Mucosa of stomach (tissue), 1 donor: ENCODE results near the gene SLN.

Experiments used
- H3K27me3 ChIP-seq: one replicate; pipeline ENCODE4 v1.7.0; 2013; ENCODE audit warnings: mild to moderate bottlenecking, low read length; ENCODE audit not compliant: control insufficient read depth, insufficient read depth
- H3K36me3 ChIP-seq: one replicate; pipeline ENCODE4 v1.7.0; 2013; ENCODE audit warnings: low read length; ENCODE audit not compliant: control insufficient read depth, insufficient read depth
- H3K4me1 ChIP-seq: one replicate; pipeline ENCODE4 v1.7.0; 2013; ENCODE audit warnings: mild to moderate bottlenecking, low read length; ENCODE audit not compliant: control insufficient read depth, insufficient read depth
- H3K4me3 ChIP-seq: one replicate; pipeline ENCODE4 v1.7.0; 2013; ENCODE audit warnings: low read length
- H3K9ac ChIP-seq: one replicate; pipeline ENCODE4 v1.7.0; 2013; ENCODE audit warnings: mild to moderate bottlenecking, low read length, moderate library complexity
- H3K9me3 ChIP-seq: one replicate; pipeline ENCODE4 v1.7.0; 2013; ENCODE audit warnings: mild to moderate bottlenecking, low read length, moderate library complexity; ENCODE audit not compliant: control insufficient read depth
- donor health status: Pancreatic carcinoma.

SLN gene

GRCh38 chr11:107696140-107696539, 15.7 kb downstream of the SLN start:
- H3K27me3 ChIP-seq, result no peaks in the 10 kb centered on the region
- H3K4me1 ChIP-seq, result no peaks in the 10 kb centered on the region
- no peak overlapping the region for H3K9ac ChIP-seq
- H3K9me3 ChIP-seq, result no peaks in the 10 kb centered on the region
- no peak overlapping the region for H3K4me3 ChIP-seq
- H3K36me3 ChIP-seq, result no peaks in the 10 kb centered on the region

GRCh38 chr11:107695446-107695845, 16.4 kb downstream of the SLN start:
- H3K9me3 ChIP-seq, result no peaks in the 10 kb centered on the region
- H3K4me1 ChIP-seq, result no peaks in the 10 kb centered on the region
- H3K9ac ChIP-seq, result no peak overlapping the region
- H3K36me3 ChIP-seq, result no peaks in the 10 kb centered on the region
- H3K4me3 ChIP-seq, result no peak overlapping the region
- no peaks in the 10 kb centered on the region for H3K27me3 ChIP-seq

GRCh38 chr11:107691000-107691750, 20.7 kb downstream of the SLN start:
- H3K9ac ChIP-seq, result no peak overlapping the region
- H3K9me3 ChIP-seq, result no peaks in the 10 kb centered on the region
- H3K36me3 ChIP-seq, result no peaks in the 10 kb centered on the region
- H3K4me3 ChIP-seq, result no peak overlapping the region
- no peaks in the 10 kb centered on the region for H3K4me1 ChIP-seq
- no peaks in the 10 kb centered on the region for H3K27me3 ChIP-seq

DNA sequence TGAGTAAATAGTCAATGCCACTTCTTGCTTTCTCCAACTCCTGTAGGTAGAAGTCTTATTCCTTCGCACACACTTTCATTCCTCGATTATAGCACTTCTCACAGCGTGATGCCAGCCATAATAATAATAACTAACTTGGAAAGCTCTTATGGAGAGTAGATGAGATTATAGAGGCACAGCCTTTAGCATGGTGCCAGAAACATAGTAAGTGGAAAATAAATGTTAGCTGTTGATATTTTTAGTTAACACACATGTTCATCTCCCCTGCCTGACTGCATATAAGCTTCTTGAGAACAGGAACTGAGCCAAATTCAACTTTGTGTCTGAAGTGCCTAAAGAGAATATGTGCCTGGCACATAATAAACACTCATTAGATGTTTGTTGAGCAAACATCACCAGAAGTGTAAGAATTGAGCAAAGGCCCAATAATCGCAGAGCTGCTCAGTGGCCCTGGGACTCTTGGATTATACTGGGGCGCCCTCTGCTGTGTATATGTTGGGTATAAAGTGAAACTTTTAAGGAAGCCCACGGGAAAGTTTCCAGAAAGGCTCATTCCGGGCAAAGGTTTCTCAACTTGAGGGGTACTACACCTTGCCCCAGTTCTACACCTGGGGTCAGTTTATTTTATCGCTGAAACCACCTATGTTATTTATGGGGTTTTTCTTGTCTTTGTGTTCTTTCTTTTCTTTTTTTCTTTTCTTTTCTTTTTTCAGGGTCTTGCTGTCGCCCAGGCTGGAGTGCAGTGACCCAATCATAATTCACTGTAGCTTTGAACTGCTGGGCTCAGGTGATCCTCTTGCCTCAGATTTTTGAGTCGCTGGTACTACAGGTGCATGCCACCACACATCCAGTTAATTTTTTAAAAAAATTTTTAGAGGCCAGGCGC, 22.3 kb downstream of the SLN start:
- no peaks in the 10 kb centered on the region for H3K4me1 ChIP-seq
- no peak overlapping the region for H3K9ac ChIP-seq

DNA sequence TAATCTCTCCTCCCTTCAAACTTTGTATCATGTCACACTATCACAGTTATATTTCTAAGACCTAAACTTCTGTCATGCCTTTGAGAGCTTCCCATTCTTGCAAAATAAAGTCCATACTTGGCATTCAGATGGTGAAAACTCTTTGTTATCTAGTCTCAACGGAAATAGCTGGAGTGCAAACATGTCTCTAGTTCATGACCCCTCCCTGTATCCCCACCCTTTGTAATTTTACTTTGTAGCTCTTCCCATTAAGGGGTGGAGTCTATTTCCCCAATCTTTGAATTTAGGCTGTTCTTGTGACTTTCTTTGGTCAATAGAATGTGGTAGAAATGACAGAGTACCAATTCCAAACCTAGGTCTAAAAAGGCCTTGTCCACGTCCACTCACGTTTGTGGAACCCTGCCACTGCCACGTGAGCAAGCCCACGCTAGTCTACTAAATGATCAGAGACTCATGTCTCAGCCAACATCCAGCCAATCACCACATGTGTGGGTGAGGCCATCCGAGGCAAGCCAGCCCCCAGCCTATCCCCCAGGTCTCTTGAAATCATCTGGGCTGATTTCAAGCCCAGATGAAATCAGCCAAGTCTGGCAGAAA, 23.4 kb downstream of the SLN start:
- H3K4me1 ChIP-seq, result no peaks in the 10 kb centered on the region
- no peaks in the 10 kb centered on the region for H3K36me3 ChIP-seq
- no peaks in the 10 kb centered on the region for H3K9me3 ChIP-seq
- H3K4me3 ChIP-seq, result no peak overlapping the region
- H3K27me3 ChIP-seq, result no peaks in the 10 kb centered on the region
- H3K9ac ChIP-seq, result no peak overlapping the region

More for the DNA sequence above, 22.3 kb downstream of the SLN start:
- H3K9me3 ChIP-seq, result no peaks in the 10 kb centered on the region
- no peaks in the 10 kb centered on the region for H3K27me3 ChIP-seq
- no peaks in the 10 kb centered on the region for H3K36me3 ChIP-seq
- H3K4me3 ChIP-seq, result no peak overlapping the region

GRCh38 chr11:107683807-107684206, 28.0 kb downstream of the SLN start:
- Histone ChIP-seq H3K9me3 (no peaks in the 10 kb centered on the region), H3K36me3 (no peaks in the 10 kb centered on the region), H3K4me1 (no peaks in the 10 kb centered on the region), H3K27me3 (no peaks in the 10 kb centered on the region), H3K4me3 (no peak overlapping the region), H3K9ac (no peak overlapping the region)

- no peak overlapping the region for H3K4me3 ChIP-seq
- H3K4me1 ChIP-seq, result no peaks in the 10 kb centered on the region
- H3K27me3 ChIP-seq, result no peaks in the 10 kb centered on the region
- no peaks in the 10 kb centered on the region for H3K36me3 ChIP-seq
- no peak overlapping the region for H3K9ac ChIP-seq
- H3K9me3 ChIP-seq, result no peaks in the 10 kb centered on the region
These were observed 28.8 kb downstream of the SLN start for GRCh38 chr11:107683061-107683460.

DNA sequence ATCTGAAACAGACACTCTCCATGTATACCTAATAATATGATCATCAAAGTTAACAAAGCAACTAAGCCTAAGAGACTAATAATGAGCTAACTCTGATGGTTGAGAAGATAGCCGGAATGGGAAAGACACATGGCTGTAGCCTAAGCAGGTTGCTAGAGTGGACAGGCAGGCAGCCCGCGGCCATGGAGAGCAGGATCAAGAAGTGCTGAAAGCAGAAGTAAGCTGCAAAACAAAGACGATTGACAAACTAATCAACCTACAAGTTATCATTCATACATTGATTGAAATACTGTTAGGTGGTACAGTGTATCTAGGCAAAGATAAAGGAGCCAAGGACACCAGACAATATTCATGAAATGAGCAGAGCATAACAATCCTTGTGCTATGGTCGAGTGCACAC, 29.3 kb downstream of the SLN start:
- no peaks in the 10 kb centered on the region for H3K9me3 ChIP-seq
- H3K36me3 ChIP-seq, result no peaks in the 10 kb centered on the region
- no peaks in the 10 kb centered on the region for H3K4me1 ChIP-seq
- H3K27me3 ChIP-seq, result no peaks in the 10 kb centered on the region
- no peak overlapping the region for H3K9ac ChIP-seq
- H3K4me3 ChIP-seq, result no peak overlapping the region

GRCh38 chr11:107682171-107682570, 29.7 kb downstream of the SLN start:
- no peak overlapping the region for H3K4me3 ChIP-seq
- no peak overlapping the region for H3K9ac ChIP-seq
- H3K36me3 ChIP-seq, result no peaks in the 10 kb centered on the region
- no peaks in the 10 kb centered on the region for H3K27me3 ChIP-seq
- no peaks in the 10 kb centered on the region for H3K4me1 ChIP-seq
- H3K9me3 ChIP-seq, result no peaks in the 10 kb centered on the region

DNA sequence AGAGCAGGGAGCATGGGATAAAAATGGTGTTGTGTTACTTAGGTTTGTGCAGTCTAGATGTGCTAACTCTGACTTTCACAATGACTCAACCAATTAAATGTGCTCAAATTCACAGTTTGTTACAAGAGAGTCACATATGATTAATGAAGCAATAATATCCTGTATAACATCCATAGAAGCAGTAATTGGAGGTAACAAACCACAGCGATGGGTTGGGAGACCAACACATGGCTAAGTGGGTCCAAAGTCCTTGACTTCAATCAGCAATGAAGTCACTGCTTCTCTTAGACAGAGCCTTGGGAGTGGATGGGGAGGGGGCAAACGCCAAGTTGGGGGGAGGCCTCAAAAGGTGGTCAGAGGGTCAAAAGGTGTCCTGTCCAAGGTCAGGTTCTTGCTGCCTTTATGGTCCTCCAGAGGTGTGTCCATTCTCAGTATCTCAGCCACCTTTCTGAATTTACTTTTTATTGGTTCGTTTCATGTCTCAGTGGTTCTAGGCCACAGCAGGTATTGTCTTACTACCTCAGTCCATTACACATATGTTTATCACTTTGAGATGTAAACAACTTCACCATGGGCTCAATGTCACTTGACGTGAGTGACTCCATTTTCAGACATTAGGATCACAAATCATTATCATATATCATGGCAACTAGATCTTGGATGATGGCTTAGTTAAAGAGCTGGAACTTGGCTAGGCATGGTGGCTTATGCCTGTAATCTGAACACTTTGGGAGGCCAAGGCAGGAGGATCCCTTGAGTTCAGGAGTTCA, 32.4 kb downstream of the SLN start:
- H3K27me3 ChIP-seq, result no peaks in the 10 kb centered on the region
- no peaks in the 10 kb centered on the region for H3K9me3 ChIP-seq
- H3K4me3 ChIP-seq, result no peak overlapping the region
- no peaks in the 10 kb centered on the region for H3K4me1 ChIP-seq
- no peaks in the 10 kb centered on the region for H3K36me3 ChIP-seq
- H3K9ac ChIP-seq, result no peak overlapping the region

GRCh38 chr11:107678632-107678971, 33.3 kb downstream of the SLN start:
- Histone ChIP-seq H3K36me3 (no peaks in the 10 kb centered on the region), H3K9me3 (no peaks in the 10 kb centered on the region), H3K4me3 (no peak overlapping the region), H3K9ac (no peak overlapping the region), H3K4me1 (no peaks in the 10 kb centered on the region), H3K27me3 (no peaks in the 10 kb centered on the region)
